ENCODE data around the gene KCNV2.

KCNV2 gene

GRCh38 chr9:2725898-2726649 is 8.8 kb downstream of the KCNV2 start:
- no peak for TF ChIP-seq CTCF (IDR thresholded peaks at IDR 0.05; ENCODE audit: low read depth, low read length)
- peak in 1 of 2 donors; percentile 12 for DNase-seq (ENCODE audit: low read depth in 2 of 2)
- H3K4me3 ChIP-seq (replicated peaks in 1 of 2; ENCODE audit: low read depth in 2 of 2, low read length in 2 of 2): no peak overlapping the region

GRCh38 chr9:2726650-2727340 is 9.5 kb downstream of the KCNV2 start:
- no peak for TF ChIP-seq CTCF (IDR thresholded peaks at IDR 0.05; ENCODE audit: low read depth, low read length)
- no peak overlapping the region for H3K4me3 ChIP-seq (replicated peaks in 1 of 2; ENCODE audit: low read depth in 2 of 2, low read length in 2 of 2)
- peak in 1 of 2 donors; percentile 66 for DNase-seq (ENCODE audit: low read depth in 2 of 2)

GRCh38 chr9:2727374-2727773 is 10.1 kb downstream of the KCNV2 start:
- DNase-seq (ENCODE audit: low read depth in 2 of 2): no peak
- H3K4me3 ChIP-seq (replicated peaks in 1 of 2; ENCODE audit: low read depth in 2 of 2, low read length in 2 of 2): no peak overlapping the region
- TF ChIP-seq CTCF (IDR thresholded peaks at IDR 0.05; ENCODE audit: low read depth, low read length): no peak

- no peak overlapping the region for H3K4me3 ChIP-seq (replicated peaks in 1 of 2; ENCODE audit: low read depth in 2 of 2, low read length in 2 of 2)
- TF ChIP-seq CTCF (IDR thresholded peaks at IDR 0.05; ENCODE audit: low read depth, low read length): peak; percentile 94
- DNase-seq (ENCODE audit: low read depth in 2 of 2): peak; percentile 87 to 89
Measured at GRCh38 chr9:2727966-2728613, 10.8 kb downstream of the KCNV2 start.

- DNase-seq (ENCODE audit: low read depth in 2 of 2): peak; percentile 49 to 51
- H3K4me3 ChIP-seq (replicated peaks in 1 of 2; ENCODE audit: low read depth in 2 of 2, low read length in 2 of 2): no peak overlapping the region
- TF ChIP-seq CTCF (IDR thresholded peaks at IDR 0.05; ENCODE audit: low read depth, low read length): no peak
Measured at GRCh38 chr9:2729003-2729402, 11.7 kb downstream of the KCNV2 start.

- no peak for TF ChIP-seq CTCF (IDR thresholded peaks at IDR 0.05; ENCODE audit: low read depth, low read length)
- peak; percentile 31 to 63 for DNase-seq (ENCODE audit: low read depth in 2 of 2)
- H3K4me3 ChIP-seq (replicated peaks in 1 of 2; ENCODE audit: low read depth in 2 of 2, low read length in 2 of 2): no peak overlapping the region
Measured at GRCh38 chr9:2729721-2730120, 12.4 kb downstream of the KCNV2 start.
